ENCODE data around the gene FSTL4. TPM values are rescaled to one million over a fixed set of nuclear protein-coding genes. Genes with fewer than 3 reads are reported as not detected.

FSTL4 gene
- total RNA-seq, 2 donors from 2014 or later, result not detected

- H3K27me3 ChIP-seq, result no peaks in the 10 kb centered on the region
- TF ChIP-seq CTCF (IDR thresholded peaks at IDR 0.05), result no peak
- no peaks in the 10 kb centered on the region for H3K36me3 ChIP-seq
- no peak overlapping the region for H3K27ac ChIP-seq
- no peaks in the 10 kb centered on the region for H3K9me3 ChIP-seq
- no peaks in the 10 kb centered on the region for H3K4me1 ChIP-seq
- no peak for DNase-seq (ENCODE audit: low spot score)
- H3K4me3 ChIP-seq, result no peak overlapping the region
Measured at GRCh38 chr5:133228316-133228715, 384.0 kb downstream of the FSTL4 start.

- H3K36me3 ChIP-seq, result no peaks in the 10 kb centered on the region
- no peak overlapping the region for H3K27ac ChIP-seq
- no peaks in the 10 kb centered on the region for H3K4me1 ChIP-seq
- H3K4me3 ChIP-seq, result no peak overlapping the region
- no peaks in the 10 kb centered on the region for H3K9me3 ChIP-seq
- H3K27me3 ChIP-seq, result no peaks in the 10 kb centered on the region
- DNase-seq (ENCODE audit: low spot score), result no peak
- no peak for TF ChIP-seq CTCF (IDR thresholded peaks at IDR 0.05)
Measured at GRCh38 chr5:133227897-133228296, 384.4 kb downstream of the FSTL4 start.

DNA sequence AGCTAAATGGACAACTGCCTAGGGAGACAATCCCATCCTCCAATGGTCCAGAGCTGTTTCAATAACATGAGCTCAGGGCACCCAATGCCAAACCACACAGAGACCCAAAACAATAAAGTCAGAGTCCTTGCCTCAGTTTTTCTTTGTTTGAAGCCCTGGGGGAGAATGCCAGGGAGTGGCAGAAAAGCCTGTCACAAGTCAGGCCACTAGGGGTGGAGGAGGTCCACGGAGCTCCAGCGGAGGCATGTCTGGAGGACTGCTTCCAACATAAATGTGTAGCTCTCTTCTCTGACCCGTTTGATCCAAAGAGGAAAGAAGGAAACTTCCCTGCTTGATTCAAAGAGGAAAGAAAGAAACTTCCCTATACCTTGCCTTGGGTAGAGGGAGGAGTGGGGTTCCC is 385.3 kb downstream of the FSTL4 start:
- H3K36me3 ChIP-seq, result no peaks in the 10 kb centered on the region
- DNase-seq (ENCODE audit: low spot score), result no peak
- no peak overlapping the region for H3K27ac ChIP-seq
- no peaks in the 10 kb centered on the region for H3K27me3 ChIP-seq
- H3K9me3 ChIP-seq, result no peaks in the 10 kb centered on the region
- no peak for TF ChIP-seq CTCF (IDR thresholded peaks at IDR 0.05)
- no peaks in the 10 kb centered on the region for H3K4me1 ChIP-seq
- H3K4me3 ChIP-seq, result no peak overlapping the region

- no peaks in the 10 kb centered on the region for H3K36me3 ChIP-seq
- H3K4me3 ChIP-seq, result no peak overlapping the region
- H3K9me3 ChIP-seq, result no peaks in the 10 kb centered on the region
- no peaks in the 10 kb centered on the region for H3K27me3 ChIP-seq
- no peak overlapping the region for H3K27ac ChIP-seq
- H3K4me1 ChIP-seq, result no peaks in the 10 kb centered on the region
- TF ChIP-seq CTCF (IDR thresholded peaks at IDR 0.05), result no peak
- no peak for DNase-seq (ENCODE audit: low spot score)
Measured at GRCh38 chr5:133226186-133226585, 386.2 kb downstream of the FSTL4 start.

- Histone ChIP-seq H3K9me3 (no peaks in the 10 kb centered on the region), H3K27me3 (no peaks in the 10 kb centered on the region), H3K4me3 (no peak overlapping the region), H3K36me3 (no peaks in the 10 kb centered on the region), H3K27ac (no peak overlapping the region), H3K4me1 (no peaks in the 10 kb centered on the region)
- TF ChIP-seq CTCF (IDR thresholded peaks at IDR 0.05), result no peak
- DNase-seq (ENCODE audit: low spot score), result no peak
Measured at GRCh38 chr5:133225671-133226152, 386.6 kb downstream of the FSTL4 start.

DNA sequence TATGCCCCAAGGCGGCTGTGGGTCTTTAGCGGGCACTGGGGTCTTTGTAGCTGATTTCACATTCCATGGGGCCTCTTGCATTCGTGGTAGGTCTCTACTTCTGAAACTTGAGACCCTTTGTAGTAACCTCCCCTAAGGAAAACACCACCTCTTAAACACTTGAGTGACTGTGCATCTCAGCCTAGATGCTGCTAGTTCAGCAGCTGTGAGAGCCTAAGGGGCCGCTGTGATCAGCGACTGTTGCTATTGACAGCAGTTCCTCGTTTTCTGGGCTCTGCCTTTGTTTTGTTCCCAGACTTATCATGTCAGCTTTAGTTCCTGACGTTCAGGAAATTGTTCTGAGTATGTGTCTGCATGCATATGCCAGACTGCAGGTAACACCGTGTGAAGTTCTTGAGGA is 389.4 kb downstream of the FSTL4 start:
- Histone ChIP-seq H3K4me1 (no peaks in the 10 kb centered on the region), H3K4me3 (no peak overlapping the region), H3K36me3 (no peaks in the 10 kb centered on the region), H3K27me3 (no peaks in the 10 kb centered on the region), H3K27ac (no peak overlapping the region), H3K9me3 (no peaks in the 10 kb centered on the region)
- no peak for DNase-seq (ENCODE audit: low spot score)
- no peak for TF ChIP-seq CTCF (IDR thresholded peaks at IDR 0.05)
